Mesenchymal stem cell (in vitro differentiated cells and primary cell): ENCODE measurements around the gene SLC24A3.

ENCODE experiments used
- DNase-seq: peaks from one replicate; pipeline ENCODE4 v3.0.0-alpha.2; 2013
- H2AFZ ChIP-seq: one replicate; pipeline ENCODE4 v1.6.1; 2013; ENCODE audit warnings: low read depth, mild to moderate bottlenecking, control low read depth, inconsistent platforms, low read length, moderate library complexity
- H2AK5ac ChIP-seq: 2 replicates; pipeline ENCODE4 v1.6.1; 2013; ENCODE audit warnings: low read length, moderate library complexity, mild to moderate bottlenecking, inconsistent platforms; ENCODE audit not compliant: severe bottlenecking
- H2BK120ac ChIP-seq: one replicate; pipeline ENCODE4 v1.6.1; 2013; ENCODE audit warnings: low read depth, mild to moderate bottlenecking, inconsistent platforms, low read length, moderate library complexity
- H2BK12ac ChIP-seq, 2 experiments: one replicate each; pipeline ENCODE4 v1.6.1; 2013; ENCODE audit warnings: inconsistent platforms in 2 of 2, low read length in 2 of 2, mild to moderate bottlenecking in 2 of 2, moderate library complexity in 2 of 2, control low read depth in 1 of 2
- H2BK15ac ChIP-seq: one replicate; pipeline ENCODE4 v1.6.1; 2013; ENCODE audit warnings: mild to moderate bottlenecking, low read depth, inconsistent platforms; ENCODE audit not compliant: poor library complexity, severe bottlenecking
- H2BK5ac ChIP-seq: 2 replicates; pipeline ENCODE4 v1.6.1; 2013; ENCODE audit warnings: low read depth, mild to moderate bottlenecking, low read length, control low read depth, inconsistent platforms; ENCODE audit not compliant: poor library complexity, severe bottlenecking
- H3K14ac ChIP-seq, 2 experiments: one replicate each; pipeline ENCODE4 v1.6.1; 2013; ENCODE audit warnings: inconsistent platforms in 2 of 2, low read length in 2 of 2, control low read depth in 1 of 2, mild to moderate bottlenecking in 1 of 2, moderate library complexity in 1 of 2
- H3K18ac ChIP-seq, 2 experiments: one replicate each; pipeline ENCODE4 v1.6.1; 2013; ENCODE audit warnings: inconsistent platforms in 2 of 2, low read length in 2 of 2, control low read depth in 1 of 2, low read depth in 1 of 2, mild to moderate bottlenecking in 1 of 2
- H3K23ac ChIP-seq, 2 experiments: one replicate each; pipeline ENCODE4 v1.6.1; 2013; ENCODE audit warnings: inconsistent platforms in 2 of 2, low read length in 2 of 2, mild to moderate bottlenecking in 2 of 2, moderate library complexity in 2 of 2, control low read depth in 1 of 2
- H3K27ac ChIP-seq: 2 replicates; pipeline ENCODE4 v1.5.1; 2013; ENCODE audit warnings: mild to moderate bottlenecking, moderate library complexity, low read length, control low read depth, inconsistent platforms; ENCODE audit not compliant: poor library complexity, severe bottlenecking
- H3K27me3 ChIP-seq, 2 experiments: 2 replicates each; pipeline versions ENCODE4 v1.6.1 to v1.7.0; 2013; ENCODE audit warnings: low read length in 2 of 2, mild to moderate bottlenecking in 2 of 2, moderate library complexity in 2 of 2, control low read depth in 1 of 2, inconsistent platforms in 1 of 2; ENCODE audit not compliant: control insufficient read depth in 1 of 2, insufficient read depth in 1 of 2
- H3K36me3 ChIP-seq, 2 experiments: 2 replicates each; pipeline versions ENCODE4 v1.6.1 to v1.7.0; 2013; ENCODE audit warnings: low read length in 2 of 2, control low read depth in 1 of 2, inconsistent platforms in 1 of 2, low read depth in 1 of 2, mild to moderate bottlenecking in 1 of 2; ENCODE audit not compliant: insufficient read depth in 2 of 2, control insufficient read depth in 1 of 2
- H3K4ac ChIP-seq, 2 experiments: one replicate each; pipeline ENCODE4 v1.6.1; 2013; ENCODE audit warnings: inconsistent platforms in 2 of 2, low read length in 2 of 2, mild to moderate bottlenecking in 2 of 2, moderate library complexity in 2 of 2, control low read depth in 1 of 2, low read depth in 1 of 2
- H3K4me1 ChIP-seq: 2 replicates; pipeline ENCODE4 v1.6.1; 2013; ENCODE audit warnings: low read depth, low read length, control low read depth; ENCODE audit not compliant: control insufficient read depth, insufficient read depth
- H3K4me2 ChIP-seq: 2 replicates; pipeline ENCODE4 v1.6.1; 2013; ENCODE audit warnings: low read length, mild to moderate bottlenecking, inconsistent platforms; ENCODE audit not compliant: poor library complexity, severe bottlenecking
- H3K4me3 ChIP-seq, 2 experiments: 2 replicates each; pipeline versions ENCODE4 v1.5.1 to v1.7.0; 2013; ENCODE audit warnings: low read length in 2 of 2, mild to moderate bottlenecking in 2 of 2, control low read depth in 1 of 2, low read depth in 1 of 2; ENCODE audit not compliant: insufficient read depth in 1 of 2
- H3K79me1 ChIP-seq: replicated peaks from 2 replicates; pipeline ENCODE4 v1.6.1; 2013; ENCODE audit warnings: mild to moderate bottlenecking, control low read depth, low read length, inconsistent platforms; ENCODE audit not compliant: poor library complexity, severe bottlenecking
- H3K9ac ChIP-seq: 2 replicates; pipeline ENCODE4 v1.7.0; 2013; ENCODE audit warnings: mild to moderate bottlenecking, low read length, moderate library complexity
- H3K9me3 ChIP-seq: 2 replicates; pipeline ENCODE4 v1.7.0; 2013; ENCODE audit warnings: mild to moderate bottlenecking, low read length; ENCODE audit not compliant: control insufficient read depth
- H4K8ac ChIP-seq: one replicate; pipeline ENCODE4 v1.6.1; 2013; ENCODE audit warnings: inconsistent platforms, mild to moderate bottlenecking, low read length, moderate library complexity
- H4K91ac ChIP-seq: one replicate; pipeline ENCODE4 v1.6.1; 2013; ENCODE audit warnings: mild to moderate bottlenecking, low read length, inconsistent platforms
- WGBS: methylation state at CpG from one replicate; pipeline ENCODE4 v1.1.7; 2013; ENCODE audit warnings: mixed read lengths; 5-methylcytosine and 5-hydroxymethylcytosine counted together

Gene SLC24A3

DNA sequence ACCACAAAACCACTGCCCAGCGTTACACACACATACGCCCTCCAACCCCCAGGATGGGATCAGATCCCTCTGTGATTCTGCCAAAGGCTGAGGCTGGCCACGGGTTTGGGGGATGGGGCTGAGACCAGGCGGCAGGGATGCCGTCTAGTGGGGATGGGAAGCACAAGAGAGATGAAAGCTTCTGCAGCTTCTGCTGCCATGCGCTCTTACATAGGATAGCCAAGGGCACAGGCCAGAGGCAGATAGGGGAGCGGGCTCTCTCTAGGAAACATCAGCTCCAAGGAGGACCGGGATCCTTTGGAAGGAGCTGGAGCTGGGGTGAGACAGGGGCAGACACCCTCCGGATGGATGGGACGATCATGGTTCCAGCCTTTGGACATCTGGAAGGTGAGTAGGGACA, 526.9 kb downstream of the SLC24A3 start:
- no peaks in the 10 kb centered on the region for H3K4me1 ChIP-seq
- H3K79me1 ChIP-seq: no peaks in the 10 kb centered on the region
- no peak overlapping the region for H2AK5ac ChIP-seq
- H2BK12ac ChIP-seq: peak overlapping the region in 1 of 2 experiments; percentile 66
- H3K14ac ChIP-seq: peak overlapping the region in 1 of 2 experiments; percentile 42
- no peak overlapping the region for H2BK120ac ChIP-seq
- H3K18ac ChIP-seq: no peak overlapping the region
- no peak overlapping the region for H3K4me2 ChIP-seq
- WGBS: 95% methylated on average over 10 of the region's 10 CpGs
- no peaks in the 10 kb centered on the region for H3K9me3 ChIP-seq
- H4K91ac ChIP-seq: no peak overlapping the region
- H2BK5ac ChIP-seq: no peak overlapping the region
- H3K36me3 ChIP-seq: no peaks in the 10 kb centered on the region
- no peak overlapping the region for H3K4me3 ChIP-seq
- no peak overlapping the region for H2BK15ac ChIP-seq
- H3K4ac ChIP-seq: no peak overlapping the region
- no peak overlapping the region for H3K23ac ChIP-seq
- no peak overlapping the region for H4K8ac ChIP-seq
- no peaks in the 10 kb centered on the region for H3K27me3 ChIP-seq
- no peak overlapping the region for H3K27ac ChIP-seq
- no peak for DNase-seq
- H2AFZ ChIP-seq: no peak overlapping the region
- H3K9ac ChIP-seq: no peak overlapping the region

DNA sequence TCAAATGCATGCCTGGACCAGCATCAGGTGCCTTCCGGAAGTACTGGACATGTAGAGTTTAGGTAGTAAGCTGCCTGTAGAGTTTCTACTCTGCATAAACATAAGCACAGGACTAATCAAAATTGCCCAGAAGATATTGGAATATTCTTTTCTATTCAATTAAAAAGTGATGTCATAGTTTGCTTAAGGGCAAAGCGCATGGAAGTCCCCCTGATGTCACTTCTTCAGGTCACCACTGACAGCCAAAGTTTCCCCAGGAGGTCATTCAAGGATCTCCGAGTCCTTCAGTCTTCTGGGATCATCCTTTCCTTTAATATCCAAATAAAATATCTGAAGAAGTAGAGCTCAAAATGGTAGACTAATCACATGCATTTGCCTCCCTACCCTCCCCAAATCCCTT, 528.1 kb downstream of the SLC24A3 start:
- Histone ChIP-seq H3K14ac (no peak overlapping the region), H3K27ac (no peak overlapping the region), H3K4me3 (no peak overlapping the region), H3K9ac (no peak overlapping the region), H3K18ac (no peak overlapping the region), H3K4me1 (no peaks in the 10 kb centered on the region), H3K27me3 (no peaks in the 10 kb centered on the region), H3K23ac (no peak overlapping the region), H3K4ac (no peak overlapping the region), H4K8ac (no peak overlapping the region), H3K4me2 (no peak overlapping the region), H2BK5ac (no peak overlapping the region), H2AK5ac (no peak overlapping the region), H3K36me3 (no peaks in the 10 kb centered on the region), H2BK120ac (no peak overlapping the region), H3K79me1 (no peaks in the 10 kb centered on the region), H2BK12ac (no peak overlapping the region), H3K9me3 (peaks cover 2% of the 10 kb centered on the region), H4K91ac (no peak overlapping the region), H2BK15ac (no peak overlapping the region), H2AFZ (no peak overlapping the region)
- DNase-seq: no peak
- 100% methylated on average over 1 of the region's 3 CpGs for WGBS

DNA sequence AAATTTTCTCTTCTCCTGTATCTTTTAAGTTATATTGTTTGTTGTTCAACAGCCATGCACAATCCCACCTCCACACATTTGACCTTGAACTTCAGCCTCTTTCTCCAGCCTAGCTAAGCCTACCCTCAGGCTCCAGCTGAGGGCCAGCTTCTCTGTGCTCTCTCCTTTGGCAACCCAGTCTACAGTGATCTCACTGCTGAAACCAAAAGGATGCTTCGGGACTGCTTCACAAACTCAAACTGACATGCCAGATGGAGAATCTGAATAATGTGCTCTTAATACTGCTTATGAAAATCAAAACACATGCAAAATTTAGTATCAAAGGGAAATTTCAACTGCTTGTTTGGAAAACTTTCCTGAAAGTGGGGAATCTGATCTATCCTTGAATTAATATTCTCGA, 529.5 kb downstream of the SLC24A3 start:
- Histone ChIP-seq H3K9ac (no peak overlapping the region), H3K23ac (no peak overlapping the region), H4K91ac (no peak overlapping the region), H3K4me1 (no peaks in the 10 kb centered on the region), H3K18ac (no peak overlapping the region), H2AFZ (no peak overlapping the region), H3K27ac (no peak overlapping the region), H2AK5ac (no peak overlapping the region), H3K36me3 (no peaks in the 10 kb centered on the region), H3K79me1 (no peaks in the 10 kb centered on the region), H2BK12ac (no peak overlapping the region), H3K4me3 (no peak overlapping the region), H4K8ac (no peak overlapping the region), H3K4ac (no peak overlapping the region), H3K27me3 (no peaks in the 10 kb centered on the region), H3K14ac (no peak overlapping the region), H2BK120ac (no peak overlapping the region), H2BK5ac (no peak overlapping the region), H3K4me2 (no peak overlapping the region), H3K9me3 (peaks cover 8% of the 10 kb centered on the region), H2BK15ac (no peak overlapping the region)
- WGBS: 100% methylated on average over 1 of the region's 2 CpGs
- no peak for DNase-seq

DNA sequence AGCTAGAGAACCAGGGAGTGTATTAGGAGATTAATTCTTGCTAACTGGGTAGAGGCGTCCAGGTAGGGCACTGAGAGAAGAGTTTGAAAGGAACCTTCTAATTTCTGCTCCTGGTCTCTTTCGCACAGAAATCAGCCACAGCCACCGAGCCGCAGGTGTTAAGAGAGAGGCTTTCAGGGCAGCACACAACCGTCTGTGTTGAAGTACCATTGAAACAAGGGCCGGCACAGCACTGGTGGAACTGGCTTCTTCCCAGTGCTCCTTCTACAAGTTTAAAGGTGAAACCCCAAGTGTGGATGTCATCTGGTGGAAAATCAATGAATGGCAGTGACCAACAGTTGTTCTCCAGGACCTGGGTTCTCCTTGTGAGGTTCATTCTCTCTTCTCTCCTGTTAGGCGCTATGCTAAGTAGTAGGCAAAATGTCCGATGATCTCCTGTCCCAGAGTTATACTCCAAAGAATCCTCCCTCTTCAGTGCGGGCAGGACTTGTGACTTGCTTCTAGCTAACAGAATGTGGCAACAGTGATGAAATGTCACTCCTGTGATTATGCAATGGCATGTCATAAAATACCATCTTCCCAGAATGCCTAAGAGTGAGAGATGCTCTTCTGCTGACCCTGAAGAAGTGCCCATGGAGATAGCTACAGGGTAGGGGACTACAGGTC, 530.7 kb downstream of the SLC24A3 start:
- Histone ChIP-seq H3K36me3 (no peaks in the 10 kb centered on the region), H3K18ac (no peak overlapping the region), H2AFZ (no peak overlapping the region), H3K9ac (no peak overlapping the region), H3K4me1 (no peaks in the 10 kb centered on the region), H4K8ac (no peak overlapping the region), H3K4me3 (no peak overlapping the region), H3K23ac (no peak overlapping the region), H3K14ac (no peak overlapping the region), H3K9me3 (peaks cover 8% of the 10 kb centered on the region), H2BK120ac (no peak overlapping the region), H3K79me1 (no peaks in the 10 kb centered on the region), H2BK12ac (no peak overlapping the region), H2BK5ac (no peak overlapping the region), H3K27me3 (no peaks in the 10 kb centered on the region), H3K27ac (no peak overlapping the region), H3K4me2 (no peak overlapping the region), H4K91ac (no peak overlapping the region), H2AK5ac (no peak overlapping the region), H3K4ac (no peak overlapping the region), H2BK15ac (no peak overlapping the region)
- WGBS: 87% methylated on average over 9 of the region's 9 CpGs
- no peak for DNase-seq
